AG04450 (cell line): Measurements from ENCODE around the gene SCD5. TPM values are rescaled to one million over a fixed set of nuclear protein-coding genes. Genes with fewer than 3 reads are reported as not detected.

Source experiments
- CTCF ChIA-PET: fragments of 300-600, 350-600 bp; formaldehyde crosslinking; extraction: SDS; loops from one replicate; lab custom pipeline; 2022; ENCODE audit warnings: antibody characterized with exemption, inconsistent platforms; lab: Charles Lee
- POLR2A ChIA-PET: fragments of 350-600 bp; formaldehyde crosslinking; extraction: SDS; loops from one replicate; lab custom pipeline; 2021; ENCODE audit warnings: antibody characterized with exemption, inconsistent platforms; lab: Yijun Ruan, JAX
- DNase-seq: peaks from one replicate; pipeline ENCODE4 v3.0.0-alpha.2; 2011; ENCODE audit warnings: low read depth, low spot score
- H3K27ac ChIP-seq: one replicate; pipeline ENCODE4 v1.5.1; 2012; ENCODE audit warnings: low read depth, low read length, control low read depth
- H3K27me3 ChIP-seq: one replicate; pipeline ENCODE4 v1.6.0; 2012; ENCODE audit warnings: low read length; ENCODE audit not compliant: control insufficient read depth, insufficient read depth
- H3K4me3 ChIP-seq: 2 replicates; pipeline ENCODE4 v1.5.1; 2011; ENCODE audit warnings: mild to moderate bottlenecking, low read depth, low read length, control low read depth
- H3K9me3 ChIP-seq: 2 replicates; pipeline ENCODE4 v1.5.1; 2012; ENCODE audit warnings: low read length; ENCODE audit not compliant: control insufficient read depth, insufficient read depth
- polyA plus RNA-seq: library from polyadenylated mRNA; depleted of rRNA; stranded (reverse); fragments of >200 nt; gene quantifications from 2 replicates; pipeline ENCODE4 v1.2.3, GENCODE V29; 2011
- TF ChIP-seq, protein P1 (sequence below): IDR thresholded peaks from 2 replicates; pipeline ENCODE4 v1.5.1; 2011; ENCODE audit warnings: low read depth, low read length, control low read depth, inconsistent platforms

Gene SCD5
- polyA plus RNA-seq, 1 experiment = 13.1 TPM

- H3K4me3 ChIP-seq = no peak overlapping the region
- H3K9me3 ChIP-seq = no peaks in the 10 kb centered on the region
- ChIA-PET CTCF (no interaction called here), POLR2A (no interaction called here)
- no peak overlapping the region for H3K27ac ChIP-seq
- peaks cover 9% of the 10 kb centered on the region for H3K27me3 ChIP-seq
- TF ChIP-seq, protein P1, sequence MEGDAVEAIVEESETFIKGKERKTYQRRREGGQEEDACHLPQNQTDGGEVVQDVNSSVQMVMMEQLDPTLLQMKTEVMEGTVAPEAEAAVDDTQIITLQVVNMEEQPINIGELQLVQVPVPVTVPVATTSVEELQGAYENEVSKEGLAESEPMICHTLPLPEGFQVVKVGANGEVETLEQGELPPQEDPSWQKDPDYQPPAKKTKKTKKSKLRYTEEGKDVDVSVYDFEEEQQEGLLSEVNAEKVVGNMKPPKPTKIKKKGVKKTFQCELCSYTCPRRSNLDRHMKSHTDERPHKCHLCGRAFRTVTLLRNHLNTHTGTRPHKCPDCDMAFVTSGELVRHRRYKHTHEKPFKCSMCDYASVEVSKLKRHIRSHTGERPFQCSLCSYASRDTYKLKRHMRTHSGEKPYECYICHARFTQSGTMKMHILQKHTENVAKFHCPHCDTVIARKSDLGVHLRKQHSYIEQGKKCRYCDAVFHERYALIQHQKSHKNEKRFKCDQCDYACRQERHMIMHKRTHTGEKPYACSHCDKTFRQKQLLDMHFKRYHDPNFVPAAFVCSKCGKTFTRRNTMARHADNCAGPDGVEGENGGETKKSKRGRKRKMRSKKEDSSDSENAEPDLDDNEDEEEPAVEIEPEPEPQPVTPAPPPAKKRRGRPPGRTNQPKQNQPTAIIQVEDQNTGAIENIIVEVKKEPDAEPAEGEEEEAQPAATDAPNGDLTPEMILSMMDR = no peak
- no peak for DNase-seq
These were observed 175.4 kb downstream of the SCD5 start for GRCh38 chr4:82623121-82623683.

DNA sequence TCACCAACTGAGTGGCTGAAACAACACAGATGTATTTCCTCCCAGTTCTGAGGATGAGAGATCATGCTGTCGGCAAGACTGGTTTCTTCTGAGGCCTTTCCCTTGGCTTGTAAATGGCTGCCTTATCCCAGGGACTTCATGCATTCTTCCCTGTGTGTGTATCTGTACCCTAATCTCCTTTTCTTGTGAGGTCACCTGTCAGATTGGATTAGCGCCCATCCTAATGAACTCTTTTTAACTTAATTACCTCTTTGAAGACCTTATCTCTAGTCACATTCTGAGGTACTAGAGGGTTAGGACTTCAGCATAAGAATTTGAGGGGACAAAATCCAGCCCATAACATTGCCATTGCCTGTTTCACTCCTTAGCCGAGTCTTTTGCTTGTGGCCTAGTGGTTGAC is 177.3 kb downstream of the SCD5 start:
- ChIA-PET POLR2A (no interaction called here), CTCF (no interaction called here)
- DNase-seq = no peak
- H3K27ac ChIP-seq = no peak overlapping the region
- H3K4me3 ChIP-seq = no peak overlapping the region
- TF ChIP-seq, protein P1 = no peak
- peaks cover 17% of the 10 kb centered on the region for H3K27me3 ChIP-seq
- no peaks in the 10 kb centered on the region for H3K9me3 ChIP-seq

- Histone ChIP-seq H3K27me3 (peaks cover 15% of the 10 kb centered on the region), H3K4me3 (no peak overlapping the region), H3K9me3 (no peaks in the 10 kb centered on the region), H3K27ac (no peak overlapping the region)
- CTCF ChIA-PET = no interaction called here
- POLR2A ChIA-PET = no interaction called here
- TF ChIP-seq, protein P1 = no peak
- no peak for DNase-seq
These were observed 178.4 kb downstream of the SCD5 start for GRCh38 chr4:82620126-82620735.

- TF ChIP-seq, protein P1 = no peak
- CTCF ChIA-PET = no interaction called here
- no peak overlapping the region for H3K4me3 ChIP-seq
- no peaks in the 10 kb centered on the region for H3K9me3 ChIP-seq
- no peak overlapping the region for H3K27ac ChIP-seq
- H3K27me3 ChIP-seq = peaks cover 18% of the 10 kb centered on the region
- POLR2A ChIA-PET = no interaction called here
- DNase-seq = no peak
These were observed 180.4 kb downstream of the SCD5 start for GRCh38 chr4:82618103-82618720.

GRCh38 chr4:82614838-82615449 is 183.7 kb downstream of the SCD5 start:
- Histone ChIP-seq H3K27me3 (peaks cover 18% of the 10 kb centered on the region), H3K27ac (no peak overlapping the region), H3K4me3 (no peak overlapping the region), H3K9me3 (no peaks in the 10 kb centered on the region)
- ChIA-PET CTCF (no interaction called here), POLR2A (no interaction called here)
- DNase-seq = no peak
- TF ChIP-seq, protein P1 = no peak
